Nephron progenitor cell (in vitro differentiated cells): ENCODE results near the gene C16orf46.

Experiments
- DNase-seq: peaks from one replicate; pipeline ENCODE4 v3.0.0; 2021
- H3K27ac Mint-ChIP-seq: 2 replicates; pipeline ENCODE4 v1.8.0; 2021; ENCODE audit warnings: mild to moderate bottlenecking, moderate library complexity, mixed read lengths
- H3K27me3 Mint-ChIP-seq: 2 replicates; pipeline ENCODE4 v1.8.0; 2021; ENCODE audit warnings: mild to moderate bottlenecking, low read depth, mixed read lengths; ENCODE audit not compliant: poor library complexity
- H3K36me3 Mint-ChIP-seq: 2 replicates; pipeline ENCODE4 v1.8.0; 2021; ENCODE audit warnings: low read depth, mixed read lengths
- H3K4me1 Mint-ChIP-seq: 2 replicates; pipeline ENCODE4 v1.8.0; 2021; ENCODE audit warnings: mixed read lengths
- H3K4me3 Mint-ChIP-seq: 2 replicates; pipeline ENCODE4 v1.8.0; 2021; ENCODE audit warnings: mild to moderate bottlenecking, moderate library complexity, mixed read lengths
- H3K9me3 Mint-ChIP-seq: 2 replicates; pipeline ENCODE4 v1.8.0; 2021; ENCODE audit warnings: mild to moderate bottlenecking, moderate library complexity, mixed read lengths
- TF ChIP-seq, protein P1 (sequence below): fragments of 200-600 bp; sonication (generic); IDR thresholded peaks from 2 replicates; pipeline ENCODE4 v1.5.0; 2021; ENCODE audit warnings: antibody characterized with exemption

The C16orf46 gene

GRCh38 chr16:81026429-81026828, 50.6 kb downstream of the C16orf46 start:
- Mint-ChIP-seq H3K4me3 (no peak overlapping the region), H3K9me3 (no peaks in the 10 kb centered on the region), H3K27ac (no peak overlapping the region), H3K36me3 (peaks cover 48% of the 10 kb centered on the region), H3K4me1 (no peaks in the 10 kb centered on the region), H3K27me3 (no peaks in the 10 kb centered on the region)
- no peak for DNase-seq
- TF ChIP-seq, protein P1, sequence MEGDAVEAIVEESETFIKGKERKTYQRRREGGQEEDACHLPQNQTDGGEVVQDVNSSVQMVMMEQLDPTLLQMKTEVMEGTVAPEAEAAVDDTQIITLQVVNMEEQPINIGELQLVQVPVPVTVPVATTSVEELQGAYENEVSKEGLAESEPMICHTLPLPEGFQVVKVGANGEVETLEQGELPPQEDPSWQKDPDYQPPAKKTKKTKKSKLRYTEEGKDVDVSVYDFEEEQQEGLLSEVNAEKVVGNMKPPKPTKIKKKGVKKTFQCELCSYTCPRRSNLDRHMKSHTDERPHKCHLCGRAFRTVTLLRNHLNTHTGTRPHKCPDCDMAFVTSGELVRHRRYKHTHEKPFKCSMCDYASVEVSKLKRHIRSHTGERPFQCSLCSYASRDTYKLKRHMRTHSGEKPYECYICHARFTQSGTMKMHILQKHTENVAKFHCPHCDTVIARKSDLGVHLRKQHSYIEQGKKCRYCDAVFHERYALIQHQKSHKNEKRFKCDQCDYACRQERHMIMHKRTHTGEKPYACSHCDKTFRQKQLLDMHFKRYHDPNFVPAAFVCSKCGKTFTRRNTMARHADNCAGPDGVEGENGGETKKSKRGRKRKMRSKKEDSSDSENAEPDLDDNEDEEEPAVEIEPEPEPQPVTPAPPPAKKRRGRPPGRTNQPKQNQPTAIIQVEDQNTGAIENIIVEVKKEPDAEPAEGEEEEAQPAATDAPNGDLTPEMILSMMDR, result no peak

DNA sequence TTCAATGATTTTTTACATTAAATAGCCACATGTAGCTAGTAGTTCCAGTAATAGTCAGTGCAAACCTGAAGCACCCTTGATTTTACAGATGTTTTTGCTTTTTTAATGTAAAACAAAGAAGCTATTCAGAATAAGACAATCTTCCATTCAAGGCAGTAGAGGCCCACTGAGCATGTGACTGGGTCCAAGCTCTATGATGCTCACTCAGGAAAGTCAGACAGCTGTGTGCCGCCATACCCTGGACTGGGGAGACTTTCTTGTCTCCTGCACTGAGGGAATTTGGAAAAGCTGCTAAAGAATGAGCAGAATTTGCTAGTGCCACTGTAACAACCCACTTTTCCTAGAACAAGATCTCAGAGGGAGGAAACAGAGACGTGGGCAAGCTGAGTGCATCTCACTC, 58.5 kb downstream of the C16orf46 start:
- Mint-ChIP-seq H3K27me3 (no peaks in the 10 kb centered on the region), H3K9me3 (no peaks in the 10 kb centered on the region), H3K27ac (no peak overlapping the region), H3K36me3 (peaks cover 65% of the 10 kb centered on the region), H3K4me3 (no peak overlapping the region), H3K4me1 (no peaks in the 10 kb centered on the region)
- TF ChIP-seq, protein P1, result no peak
- DNase-seq, result no peak

GRCh38 chr16:81014672-81015071, 62.4 kb downstream of the C16orf46 start:
- Mint-ChIP-seq H3K4me1 (no peaks in the 10 kb centered on the region), H3K27ac (no peak overlapping the region), H3K9me3 (no peaks in the 10 kb centered on the region), H3K4me3 (no peak overlapping the region), H3K27me3 (no peaks in the 10 kb centered on the region), H3K36me3 (peaks cover 69% of the 10 kb centered on the region)
- TF ChIP-seq, protein P1, result no peak
- DNase-seq, result no peak

GRCh38 chr16:81012974-81013373, 64.1 kb downstream of the C16orf46 start:
- H3K4me3 Mint-ChIP-seq, result no peak overlapping the region
- TF ChIP-seq, protein P1, result no peak
- no peaks in the 10 kb centered on the region for H3K27me3 Mint-ChIP-seq
- H3K27ac Mint-ChIP-seq, result peak overlapping the region; percentile 8
- H3K4me1 Mint-ChIP-seq, result peaks cover 9% of the 10 kb centered on the region
- peaks cover 56% of the 10 kb centered on the region for H3K36me3 Mint-ChIP-seq
- no peak for DNase-seq
- no peaks in the 10 kb centered on the region for H3K9me3 Mint-ChIP-seq
